DND-41 (cell line): ENCODE data around the gene WNT6.

Experiments
- EZH2 ChIP-seq: IDR thresholded peaks from 3 replicates; pipeline ENCODE4 v1.6.1; 2012; ENCODE audit warnings: borderline replicate concordance, low read depth, mild to moderate bottlenecking, moderate library complexity, low read length, inconsistent platforms; ENCODE audit not compliant: severe bottlenecking
- TF ChIP-seq, protein P1 (sequence below): IDR thresholded peaks from 2 replicates; pipeline ENCODE4 v1.5.1; 2012; ENCODE audit warnings: borderline replicate concordance, low read length, moderate library complexity, mild to moderate bottlenecking; ENCODE audit not compliant: poor library complexity, severe bottlenecking; ENCODE audit errors: extremely low read depth

GRCh38 chr2:218861645-218862318, 2.2 kb downstream of the WNT6 start:
- TF ChIP-seq, protein P1, sequence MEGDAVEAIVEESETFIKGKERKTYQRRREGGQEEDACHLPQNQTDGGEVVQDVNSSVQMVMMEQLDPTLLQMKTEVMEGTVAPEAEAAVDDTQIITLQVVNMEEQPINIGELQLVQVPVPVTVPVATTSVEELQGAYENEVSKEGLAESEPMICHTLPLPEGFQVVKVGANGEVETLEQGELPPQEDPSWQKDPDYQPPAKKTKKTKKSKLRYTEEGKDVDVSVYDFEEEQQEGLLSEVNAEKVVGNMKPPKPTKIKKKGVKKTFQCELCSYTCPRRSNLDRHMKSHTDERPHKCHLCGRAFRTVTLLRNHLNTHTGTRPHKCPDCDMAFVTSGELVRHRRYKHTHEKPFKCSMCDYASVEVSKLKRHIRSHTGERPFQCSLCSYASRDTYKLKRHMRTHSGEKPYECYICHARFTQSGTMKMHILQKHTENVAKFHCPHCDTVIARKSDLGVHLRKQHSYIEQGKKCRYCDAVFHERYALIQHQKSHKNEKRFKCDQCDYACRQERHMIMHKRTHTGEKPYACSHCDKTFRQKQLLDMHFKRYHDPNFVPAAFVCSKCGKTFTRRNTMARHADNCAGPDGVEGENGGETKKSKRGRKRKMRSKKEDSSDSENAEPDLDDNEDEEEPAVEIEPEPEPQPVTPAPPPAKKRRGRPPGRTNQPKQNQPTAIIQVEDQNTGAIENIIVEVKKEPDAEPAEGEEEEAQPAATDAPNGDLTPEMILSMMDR, result no peak
- no peak for TF ChIP-seq EZH2
